ENCODE results near the gene IL1RAPL2. TPM values are rescaled to one million over a fixed set of nuclear protein-coding genes. Genes with fewer than 3 reads are reported as not detected.

The IL1RAPL2 gene
- total RNA-seq, 4 donors from 2014 or later: not detected

- ATAC-seq (no peak), DNase-seq (no peak)
- Histone ChIP-seq H3K27me3 (peaks cover 0 to 3% (median 0%) of the 10 kb centered on the region in 3 donors), H3K4me1 (no peaks in the 10 kb centered on the region), H3K4me3 (no peak overlapping the region), H3K9me3 (no peaks in the 10 kb centered on the region), H3K27ac (no peak overlapping the region), H3K36me3 (no peaks in the 10 kb centered on the region)
- in situ Hi-C loops (cut with MboI; ENCODE audit: low sequenced_read_pairs in 4 of 4) (no loop called here), intact Hi-C loops (cut with DNase I; ENCODE audit: low total_unique reads) (no loop called here)
- no peak for TF ChIP-seq POLR2A (IDR thresholded peaks at IDR 0.05)
- TF ChIP-seq CTCF (IDR thresholded peaks at IDR 0.05 in 4 of 5, conservative IDR thresholded peaks at IDR 0.05 in 1 of 5): no peak
These were observed 977.3 kb downstream of the IL1RAPL2 start for GRCh38 chrX:105543283-105543682.

GRCh38 chrX:105550043-105550663 lies 984.2 kb downstream of the IL1RAPL2 start:
- H3K9me3 ChIP-seq: no peaks in the 10 kb centered on the region
- in situ Hi-C loops (cut with MboI; ENCODE audit: low sequenced_read_pairs in 4 of 4): no loop called here
- H3K27ac ChIP-seq: no peak overlapping the region
- ATAC-seq (no peak), DNase-seq (no peak)
- no peak overlapping the region for H3K4me3 ChIP-seq
- no peak for TF ChIP-seq CTCF (IDR thresholded peaks at IDR 0.05 in 4 of 5, conservative IDR thresholded peaks at IDR 0.05 in 1 of 5)
- no peak for TF ChIP-seq POLR2A (IDR thresholded peaks at IDR 0.05)
- intact Hi-C loops (cut with DNase I; ENCODE audit: low total_unique reads): no loop called here
- no peaks in the 10 kb centered on the region for H3K36me3 ChIP-seq
- no peaks in the 10 kb centered on the region for H3K27me3 ChIP-seq
- no peaks in the 10 kb centered on the region for H3K4me1 ChIP-seq

- no peak for DNase-seq
- intact Hi-C loops (cut with DNase I; ENCODE audit: low total_unique reads) (no loop called here), in situ Hi-C loops (cut with MboI; ENCODE audit: low sequenced_read_pairs in 4 of 4) (no loop called here)
- H3K27me3 ChIP-seq: peaks cover 0 to 3% (median 0%) of the 10 kb centered on the region in 3 donors
- H3K27ac ChIP-seq: no peak overlapping the region
- TF ChIP-seq CTCF (IDR thresholded peaks at IDR 0.05 in 4 of 5, conservative IDR thresholded peaks at IDR 0.05 in 1 of 5) (no peak), POLR2A (IDR thresholded peaks at IDR 0.05) (no peak)
- H3K4me3 ChIP-seq: no peak overlapping the region
- no peaks in the 10 kb centered on the region for H3K4me1 ChIP-seq
- H3K9me3 ChIP-seq: no peaks in the 10 kb centered on the region
- no peaks in the 10 kb centered on the region for H3K36me3 ChIP-seq
- ATAC-seq: no peak
These were observed 986.4 kb downstream of the IL1RAPL2 start for GRCh38 chrX:105552395-105552794.

GRCh38 chrX:105553118-105553517 lies 987.1 kb downstream of the IL1RAPL2 start:
- no peak for ATAC-seq
- intact Hi-C loops (cut with DNase I; ENCODE audit: low total_unique reads): no loop called here

More at GRCh38 chrX:105553118-105553517, 987.1 kb downstream of the IL1RAPL2 start:
- in situ Hi-C loops (cut with MboI; ENCODE audit: low sequenced_read_pairs in 4 of 4): no loop called here
- Histone ChIP-seq H3K9me3 (no peaks in the 10 kb centered on the region), H3K27ac (no peak overlapping the region), H3K36me3 (no peaks in the 10 kb centered on the region), H3K27me3 (peaks cover 0 to 3% (median 0%) of the 10 kb centered on the region in 3 donors), H3K4me1 (no peaks in the 10 kb centered on the region), H3K4me3 (no peak overlapping the region)
- TF ChIP-seq POLR2A (IDR thresholded peaks at IDR 0.05) (no peak), CTCF (IDR thresholded peaks at IDR 0.05 in 4 of 5, conservative IDR thresholded peaks at IDR 0.05 in 1 of 5) (no peak)
- DNase-seq: no peak
